ENCODE results near the gene DUSP18. TPM values are rescaled to one million over a fixed set of nuclear protein-coding genes. Genes with fewer than 3 reads are reported as not detected.
"Not testable (repeated sequence)": the region's sequence is repeated elsewhere in the genome, so short reads cannot be mapped to it uniquely, and the experiment has no call there.

Gene DUSP18
- total RNA-seq, 1 experiment from 2014 or later, result 4.6 TPM

GRCh38 chr22:30679895-30680690, 12.4 kb upstream of the DUSP18 start:
- not testable (repeated sequence) for DNase-seq (ENCODE audit: low read depth)

- DNase-seq (ENCODE audit: low read depth), result not testable (repeated sequence)
Observed at GRCh38 chr22:30676565-30676964, 8.9 kb upstream of the DUSP18 start.

DNA sequence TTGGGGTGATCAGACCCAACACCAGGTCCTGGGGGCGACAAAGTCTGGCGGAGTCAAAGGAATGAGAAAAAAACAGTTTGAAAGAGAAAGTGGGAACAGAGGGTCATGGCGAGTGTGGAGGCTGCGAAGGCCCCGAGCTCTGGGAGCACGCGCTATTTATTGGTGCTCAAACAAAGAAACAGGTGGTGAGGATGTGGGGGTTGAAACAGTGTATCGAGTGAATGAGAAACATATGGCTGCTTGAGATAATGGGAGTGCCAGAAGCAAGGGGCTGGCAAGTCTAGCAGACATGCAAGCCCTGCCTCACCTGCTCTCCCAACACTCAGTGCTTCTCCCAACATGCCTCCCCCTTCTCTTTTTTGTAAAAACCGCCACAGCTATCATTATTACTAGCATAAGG, 7.8 kb upstream of the DUSP18 start:
- no peak for DNase-seq (ENCODE audit: low read depth)

DNA sequence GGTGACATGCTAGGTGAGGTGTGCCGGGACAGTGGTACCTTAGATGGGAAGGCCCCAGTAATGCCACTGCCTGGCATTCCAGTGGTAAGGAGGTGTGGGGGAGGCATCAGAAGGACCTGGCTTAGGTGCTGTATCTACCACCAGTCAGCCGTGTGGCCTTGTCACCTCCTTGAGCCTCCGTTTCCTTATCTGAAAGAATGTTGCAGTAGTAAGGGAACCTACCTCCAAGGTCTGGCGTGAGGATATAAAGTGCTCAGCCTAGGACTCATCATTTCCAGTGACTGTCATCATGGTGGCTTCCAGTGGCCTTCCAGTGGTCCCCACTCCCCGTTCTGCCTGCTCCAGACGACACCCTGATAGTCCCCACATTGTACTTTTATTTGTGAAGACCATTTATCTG, 6.8 kb upstream of the DUSP18 start:
- DNase-seq (ENCODE audit: low read depth), result no peak

GRCh38 chr22:30673136-30673535, 5.5 kb upstream of the DUSP18 start:
- no peak for DNase-seq (ENCODE audit: low read depth)

- DNase-seq (ENCODE audit: low read depth), result no peak
Observed at GRCh38 chr22:30671071-30671470, 3.4 kb upstream of the DUSP18 start.

DNA sequence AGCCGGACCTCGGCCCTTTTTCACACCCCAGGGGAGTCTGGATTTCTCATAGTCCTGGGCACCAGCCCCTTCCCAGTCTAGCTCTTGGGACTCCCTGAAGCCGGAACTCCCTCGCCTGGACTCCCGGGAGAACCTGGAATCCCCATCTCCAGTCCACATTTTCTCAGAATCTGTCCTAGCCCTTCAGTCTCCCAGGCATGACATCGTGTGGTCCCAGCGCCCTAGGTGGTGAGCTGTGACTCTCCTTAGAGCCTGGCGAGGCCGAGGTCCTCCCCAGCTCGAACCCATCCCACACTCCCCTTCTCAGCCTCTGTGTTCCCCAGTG, 673 bp upstream of the DUSP18 start:
- DNase-seq (ENCODE audit: low read depth), result peak; percentile 23

DNA sequence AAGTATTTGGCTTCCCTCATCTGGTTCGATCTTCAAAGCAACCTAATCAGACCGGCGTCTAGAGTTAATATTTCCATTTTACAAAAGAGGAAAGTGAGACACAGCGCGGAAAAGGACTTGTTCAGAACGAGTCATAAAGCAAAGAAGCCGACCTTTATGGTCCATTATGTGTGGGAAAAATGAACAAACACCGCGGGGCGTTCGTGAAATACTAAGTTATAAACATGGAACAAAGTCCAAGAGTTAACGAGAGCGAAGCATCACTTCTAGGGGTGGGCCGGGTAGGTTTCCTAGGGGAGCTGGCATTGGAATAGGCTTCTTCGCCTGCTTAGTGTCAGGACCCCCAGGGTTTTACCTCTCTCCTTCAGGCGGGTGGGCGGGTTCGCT, 575 bp downstream of the DUSP18 start:
- no peak for DNase-seq (ENCODE audit: low read depth)

DNA sequence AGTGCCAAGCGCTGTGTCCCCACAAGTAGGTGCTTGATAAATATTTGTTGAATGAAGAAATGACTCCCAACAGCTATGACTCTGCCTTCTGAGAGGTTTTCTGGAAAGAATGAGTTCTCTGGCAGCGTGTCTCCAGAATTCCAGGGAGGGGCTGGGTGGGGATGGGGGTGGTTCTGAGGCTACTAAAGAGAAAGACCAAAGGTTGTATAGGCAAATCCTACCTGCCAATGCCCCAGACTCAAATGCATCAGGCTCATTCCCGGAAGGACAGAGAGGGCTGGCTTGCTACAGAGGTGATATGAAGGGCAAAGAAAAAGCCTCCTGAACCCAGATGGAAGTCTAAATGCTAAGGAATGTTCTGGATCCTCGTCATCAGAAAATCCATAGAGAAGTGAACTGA, 1.9 kb downstream of the DUSP18 start:
- DNase-seq (ENCODE audit: low read depth), result no peak

- DNase-seq (ENCODE audit: low read depth), result no peak
Observed at GRCh38 chr22:30665266-30665665, 2.4 kb downstream of the DUSP18 start.

DNA sequence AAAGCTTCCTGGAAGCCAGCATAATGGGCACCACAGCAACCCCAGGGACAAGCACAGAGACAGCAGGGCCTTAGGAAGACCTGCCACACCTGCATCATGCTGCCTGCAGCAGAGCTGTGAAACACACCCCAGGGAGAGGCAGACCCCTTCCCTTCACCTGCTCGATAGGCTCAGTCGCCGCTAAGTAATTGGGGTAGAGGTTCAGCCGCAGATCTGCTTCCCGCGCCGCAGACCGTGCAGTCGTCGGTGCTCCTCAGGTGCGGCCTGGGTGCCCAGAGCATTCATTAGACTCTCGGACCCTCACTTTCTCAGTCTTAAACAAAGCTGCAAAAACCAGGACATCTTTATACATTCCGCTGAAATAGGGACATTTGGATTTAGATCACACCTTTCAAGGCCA, 2.9 kb downstream of the DUSP18 start:
- no peak for DNase-seq (ENCODE audit: low read depth)

DNA sequence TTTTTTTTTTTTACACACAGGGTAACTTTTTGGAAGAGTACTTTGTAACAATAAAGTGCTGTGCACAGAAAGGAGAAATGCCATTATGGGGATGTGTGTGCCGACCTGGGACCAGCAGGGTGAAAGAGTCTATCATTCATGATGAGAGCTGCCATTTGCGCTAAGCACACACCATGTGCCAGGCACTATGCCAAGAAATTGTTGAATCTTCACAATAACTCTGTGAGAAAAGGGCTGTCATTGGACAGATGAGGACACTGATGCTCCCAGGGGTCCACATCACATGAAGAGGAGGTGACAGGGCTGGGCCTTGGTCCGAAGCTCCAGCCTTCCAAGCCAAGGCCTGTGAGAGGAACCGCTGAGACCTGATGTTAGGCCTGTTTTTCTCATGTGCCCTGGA, 5.6 kb downstream of the DUSP18 start:
- no peak for DNase-seq (ENCODE audit: low read depth)

GRCh38 chr22:30655532-30655931, 12.1 kb downstream of the DUSP18 start:
- no peak for DNase-seq (ENCODE audit: low read depth)

DNA sequence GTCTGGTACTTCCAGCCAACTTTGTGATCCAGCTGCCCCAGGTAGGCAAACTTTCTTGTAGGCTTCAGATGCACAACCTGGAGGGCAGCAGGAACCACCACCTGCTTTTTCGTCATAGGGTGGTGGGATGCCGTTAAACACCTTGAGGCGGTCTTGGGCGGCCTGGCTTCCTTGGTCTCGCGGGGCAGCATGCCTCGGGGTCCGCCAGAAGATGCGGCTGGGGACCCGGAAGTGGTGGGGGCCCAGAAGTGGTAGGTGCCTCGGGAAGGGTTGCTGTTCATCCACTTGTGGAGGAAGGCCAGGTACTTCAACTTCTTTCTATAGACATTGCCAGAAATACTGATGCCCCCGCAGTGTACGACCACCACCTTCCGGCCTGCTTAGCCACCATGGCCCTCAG, 13.3 kb downstream of the DUSP18 start:
- no peak for DNase-seq (ENCODE audit: low read depth)

DNA sequence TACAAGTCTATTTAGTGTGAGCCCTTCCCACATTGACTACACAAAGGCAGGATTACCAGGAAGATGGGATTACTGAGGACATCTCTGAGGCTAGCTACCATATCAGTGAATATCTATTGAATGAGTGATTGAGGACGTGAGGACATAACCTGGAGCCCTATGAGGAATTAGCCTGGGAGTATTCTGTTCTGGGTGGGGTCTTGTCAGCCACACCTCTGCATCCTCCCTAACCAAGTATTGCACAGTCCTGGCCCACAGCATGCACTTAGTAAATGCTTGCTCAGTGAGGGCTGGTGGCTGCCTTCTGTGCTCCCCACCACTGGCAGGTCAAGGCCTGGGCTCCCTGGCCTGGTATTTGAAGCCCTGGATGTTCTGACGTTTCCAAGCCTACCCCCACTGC, 14.8 kb downstream of the DUSP18 start:
- no peak for DNase-seq (ENCODE audit: low read depth)

- DNase-seq (ENCODE audit: low read depth), result no peak
Observed at GRCh38 chr22:30650508-30651116, 17.1 kb downstream of the DUSP18 start.

- peak; percentile 92 for DNase-seq (ENCODE audit: low read depth)
Observed at GRCh38 chr22:30649430-30650007, 18.2 kb downstream of the DUSP18 start.

GRCh38 chr22:30648825-30649224, 18.9 kb downstream of the DUSP18 start:
- no peak for DNase-seq (ENCODE audit: low read depth)

DNA sequence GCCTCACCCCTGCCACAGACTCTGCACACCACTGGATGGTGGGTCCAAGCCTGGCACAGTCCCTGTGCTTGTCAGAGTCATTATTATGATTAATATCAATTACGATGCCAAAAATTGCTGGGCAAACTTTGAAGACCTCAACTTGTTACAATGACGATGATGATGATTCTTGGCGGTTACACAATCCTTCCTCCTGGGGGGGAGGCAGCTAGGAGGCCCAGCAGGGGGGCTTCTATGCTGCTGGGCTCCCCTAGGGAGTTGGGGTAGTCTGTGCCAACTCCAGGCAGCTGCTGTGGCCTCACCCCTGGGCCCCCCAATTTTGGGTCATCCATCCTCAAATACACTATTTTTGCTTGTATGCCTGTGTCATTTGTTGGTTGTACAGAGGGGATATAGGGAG, 20.1 kb downstream of the DUSP18 start:
- no peak for DNase-seq (ENCODE audit: low read depth)

GRCh38 chr22:30646518-30647160, 21.0 kb downstream of the DUSP18 start:
- no peak for DNase-seq (ENCODE audit: low read depth)

DNA sequence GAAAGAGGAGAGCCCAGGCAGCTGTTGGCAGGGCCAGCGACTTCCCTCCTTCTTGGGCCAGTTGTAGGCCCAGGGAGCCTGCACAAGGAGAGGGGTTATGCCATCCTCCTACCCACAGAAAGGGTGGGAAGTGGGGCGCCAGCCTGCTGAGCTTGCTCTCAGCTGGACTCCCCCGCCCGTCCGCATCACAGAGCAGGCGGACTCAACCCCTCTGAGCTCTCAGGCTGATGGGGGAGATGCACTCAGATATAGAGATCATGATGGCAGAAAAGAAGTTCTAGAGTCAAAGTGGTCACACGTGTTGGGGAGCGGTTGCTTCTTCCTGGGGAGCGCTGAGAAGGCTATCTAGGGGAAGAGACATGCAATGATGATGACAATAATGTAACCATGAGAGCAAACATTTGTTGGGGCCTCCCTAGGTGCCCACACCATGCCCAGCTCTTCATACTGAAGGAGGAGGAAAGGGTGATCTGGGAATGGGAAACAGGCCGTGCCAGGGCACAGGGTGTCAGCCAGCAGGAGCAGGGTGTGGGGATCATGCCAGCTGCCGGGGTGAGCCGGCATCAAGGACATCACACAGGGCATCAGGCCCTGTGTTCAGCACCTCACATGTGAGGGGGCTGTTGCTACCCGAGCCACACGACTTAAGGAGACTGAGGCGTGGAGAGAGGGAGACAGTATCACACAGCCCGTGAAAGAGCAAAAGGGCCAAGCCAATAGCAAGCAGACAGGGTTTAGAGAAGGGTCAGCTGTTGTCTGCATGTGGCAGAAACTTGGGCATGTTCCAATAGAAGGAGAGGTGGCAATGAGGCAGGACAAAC, 24.4 kb downstream of the DUSP18 start:
- DNase-seq (ENCODE audit: low read depth), result no peak

- DNase-seq (ENCODE audit: low read depth), result peak; percentile 47
Observed at GRCh38 chr22:30640839-30641430, 26.7 kb downstream of the DUSP18 start.

All from M059J (cell line).